HepG2 (cell line): ENCODE measurements around the gene CFAP119. TPM values are rescaled to one million over a fixed set of nuclear protein-coding genes. Genes with fewer than 3 reads are reported as not detected.

Experiments
- IRX3 ChIP-seq: sonication (generic); formaldehyde crosslinking; IDR thresholded peaks from 2 replicates; pipeline ENCODE4 v1.8.1; 2023; ENCODE audit warnings: mild to moderate bottlenecking, low read depth, missing genetic modification reagents, borderline replicate concordance
- KAT8 ChIP-seq: IDR thresholded peaks from 2 replicates; pipeline ENCODE4 v1.6.1; 2016; ENCODE audit warnings: missing genetic modification reagents, missing compliant biosample characterization
- KLF16 ChIP-seq, 2 experiments: sonication (generic) in 1 of 2; formaldehyde crosslinking in 1 of 2; IDR thresholded peaks; 2 replicates each; pipeline versions ENCODE4 v1.6.1 to v1.8.0; 2016 to 2023; ENCODE audit warnings: missing genetic modification reagents in 2 of 2, missing compliant biosample characterization in 1 of 2
- KLF9 ChIP-seq: IDR thresholded peaks from 2 replicates; pipeline ENCODE4 v1.6.1; 2016; ENCODE audit warnings: low read depth
- MAZ ChIP-seq, 2 experiments: sonication (generic) in 1 of 2; formaldehyde crosslinking in 1 of 2; IDR thresholded peaks; 2 replicates each; pipeline versions ENCODE4 v1.5.0 to v1.6.1; 2012 to 2020; ENCODE audit warnings: low read depth in 2 of 2, mild to moderate bottlenecking in 2 of 2, borderline replicate concordance in 1 of 2, improper control_type of control experiment in 1 of 2, low read length in 1 of 2, missing genetic modification reagents in 1 of 2, moderate library complexity in 1 of 2
- MTERF4 ChIP-seq: sonication (generic); formaldehyde crosslinking; IDR thresholded peaks from 2 replicates; pipeline ENCODE4 v1.8.0; 2023; ENCODE audit warnings: mild to moderate bottlenecking, missing genetic modification reagents
- NR2F1 ChIP-seq, 2 experiments: fragments of 450-650 bp in 1 of 2; formaldehyde crosslinking in 1 of 2; IDR thresholded peaks; 2 replicates each; pipeline versions ENCODE4 v1.5.0 to v1.6.1; 2016 to 2020; ENCODE audit warnings: mild to moderate bottlenecking in 1 of 2, missing compliant biosample characterization in 1 of 2, missing genetic modification reagents in 1 of 2, moderate library complexity in 1 of 2
- POLR2A ChIP-seq, 2 experiments: IDR thresholded peaks; 2 replicates each; pipeline ENCODE4 v1.6.1; 2011; ENCODE audit warnings: low read depth in 2 of 2, low read length in 2 of 2, mild to moderate bottlenecking in 1 of 2, moderate library complexity in 1 of 2; ENCODE audit not compliant: insufficient read depth in 1 of 2
- REST ChIP-seq, 2 experiments: IDR thresholded peaks; 2 replicates each; pipeline ENCODE4 v1.6.1; 2011 to 2012; ENCODE audit warnings: low read length in 2 of 2, borderline replicate concordance in 1 of 2, low read depth in 1 of 2, mild to moderate bottlenecking in 1 of 2, moderate library complexity in 1 of 2
- ZNF17 ChIP-seq: sonication (generic); formaldehyde crosslinking; IDR thresholded peaks from 2 replicates; pipeline ENCODE4 v1.5.0; 2020; ENCODE audit warnings: mild to moderate bottlenecking, missing genetic modification reagents
- polyA plus RNA-seq, 8 experiments: library from polyadenylated mRNA; depleted of rRNA in 3 of 8; stranded (reverse) in 7 of 8; unstranded in 1 of 8; fragments of >200 nt; fragmentation: Illumina TruSeq in 4 of 8; extraction: Trizol in 4 of 8; gene quantifications; 2 replicates each; pipeline versions ENCODE4 v1.2.1 to v1.2.3, GENCODE V29; 2011 to 2016; ENCODE audit warnings: low read depth in 4 of 8, missing spikeins in 1 of 8, mixed read lengths in 1 of 8; ENCODE audit not compliant: insufficient read depth in 1 of 8
- total RNA-seq, 5 experiments: library from RNA; depleted of rRNA; stranded (reverse); fragments of >200 nt; fragmentation: Illumina TruSeq; extraction: Trizol; gene quantifications; 2 replicates each; pipeline ENCODE4 v1.2.3, GENCODE V29; 2016; ENCODE audit warnings: low read depth in 1 of 5
- TF ChIP-seq, protein P1 (sequence below): sonication (generic); formaldehyde crosslinking; IDR thresholded peaks from 2 replicates; pipeline ENCODE4 v1.9.0; 2022; ENCODE audit warnings: missing genetic modification reagents, mild to moderate bottlenecking, borderline replicate concordance
- TF ChIP-seq, protein P2 (sequence below): IDR thresholded peaks from 2 replicates; pipeline ENCODE4 v1.6.1; 2016; ENCODE audit warnings: low read depth, control low read depth
- TF ChIP-seq, protein P3 (sequence below): sonication (generic); formaldehyde crosslinking; IDR thresholded peaks from 2 replicates; pipeline ENCODE4 v1.4.0; 2020; ENCODE audit warnings: missing genetic modification reagents

CFAP119 gene
- total and polyA plus RNA-seq, 2 of the 13 experiments (the other 11 are each of a cell fraction or from before 2014, with no cell fraction given), result 6.4 TPM

GRCh38 chr16:30786936-30787612, 25.2 kb upstream of the CFAP119 start, which contains the start of gene ZNF629 (continued):
- TF ChIP-seq MAZ (IDR thresholded peaks at IDR 0.05; ENCODE audit: borderline replicate concordance, low read depth, low read length) (peak; percentile 84), MAZ (CRISPR knock-in tag; IDR thresholded peaks at IDR 0.05; ENCODE audit: low read depth) (peak; percentile 88), KLF16 (CRISPR knock-in tag; IDR thresholded peaks at IDR 0.05) (peak in 1 of 2 experiments; percentile 95; a peak in 2 of 4 replicates), MTERF4 (CRISPR knock-in tag) (peak; percentile 57; the same call in 1 of the 2 replicates), KAT8 (CRISPR knock-in tag) (peak; percentile 95), POLR2A (IDR thresholded peaks at IDR 0.05; ENCODE audit: insufficient read depth in 1 of 2, low read depth in 2 of 2, low read length in 2 of 2) (peak; percentile 47 to 52), KLF9 (CRISPR knock-in tag) (0 out of 2 replicates have a peak, but pooled peaks have one; percentile 64), IRX3 (CRISPR knock-in tag) (peak; percentile 63), REST (IDR thresholded peaks at IDR 0.05; ENCODE audit: borderline replicate concordance in 1 of 2, low read depth in 1 of 2, low read length in 2 of 2) (peak in 1 of 2 experiments; percentile 81; a peak in 2 of 4 replicates), NR2F1 (CRISPR knock-in tag; IDR thresholded peaks at IDR 0.05) (0 out of 4 replicates have a peak, but pooled peaks of 1 of the 2 experiments have one; percentile 13), ZNF17 (CRISPR knock-in tag) (no peak)
- TF ChIP-seq, protein P1, sequence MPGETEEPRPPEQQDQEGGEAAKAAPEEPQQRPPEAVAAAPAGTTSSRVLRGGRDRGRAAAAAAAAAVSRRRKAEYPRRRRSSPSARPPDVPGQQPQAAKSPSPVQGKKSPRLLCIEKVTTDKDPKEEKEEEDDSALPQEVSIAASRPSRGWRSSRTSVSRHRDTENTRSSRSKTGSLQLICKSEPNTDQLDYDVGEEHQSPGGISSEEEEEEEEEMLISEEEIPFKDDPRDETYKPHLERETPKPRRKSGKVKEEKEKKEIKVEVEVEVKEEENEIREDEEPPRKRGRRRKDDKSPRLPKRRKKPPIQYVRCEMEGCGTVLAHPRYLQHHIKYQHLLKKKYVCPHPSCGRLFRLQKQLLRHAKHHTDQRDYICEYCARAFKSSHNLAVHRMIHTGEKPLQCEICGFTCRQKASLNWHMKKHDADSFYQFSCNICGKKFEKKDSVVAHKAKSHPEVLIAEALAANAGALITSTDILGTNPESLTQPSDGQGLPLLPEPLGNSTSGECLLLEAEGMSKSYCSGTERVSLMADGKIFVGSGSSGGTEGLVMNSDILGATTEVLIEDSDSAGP (CRISPR knock-in tag), result peak; percentile 90
- TF ChIP-seq, protein P2, sequence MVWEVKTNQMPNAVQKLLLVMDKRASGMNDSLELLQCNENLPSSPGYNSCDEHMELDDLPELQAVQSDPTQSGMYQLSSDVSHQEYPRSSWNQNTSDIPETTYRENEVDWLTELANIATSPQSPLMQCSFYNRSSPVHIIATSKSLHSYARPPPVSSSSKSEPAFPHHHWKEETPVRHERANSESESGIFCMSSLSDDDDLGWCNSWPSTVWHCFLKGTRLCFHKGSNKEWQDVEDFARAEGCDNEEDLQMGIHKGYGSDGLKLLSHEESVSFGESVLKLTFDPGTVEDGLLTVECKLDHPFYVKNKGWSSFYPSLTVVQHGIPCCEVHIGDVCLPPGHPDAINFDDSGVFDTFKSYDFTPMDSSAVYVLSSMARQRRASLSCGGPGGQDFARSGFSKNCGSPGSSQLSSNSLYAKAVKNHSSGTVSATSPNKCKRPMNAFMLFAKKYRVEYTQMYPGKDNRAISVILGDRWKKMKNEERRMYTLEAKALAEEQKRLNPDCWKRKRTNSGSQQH (CRISPR knock-in tag), result peak; percentile 83; the same call in 1 of the 2 replicates
- TF ChIP-seq, protein P3, sequence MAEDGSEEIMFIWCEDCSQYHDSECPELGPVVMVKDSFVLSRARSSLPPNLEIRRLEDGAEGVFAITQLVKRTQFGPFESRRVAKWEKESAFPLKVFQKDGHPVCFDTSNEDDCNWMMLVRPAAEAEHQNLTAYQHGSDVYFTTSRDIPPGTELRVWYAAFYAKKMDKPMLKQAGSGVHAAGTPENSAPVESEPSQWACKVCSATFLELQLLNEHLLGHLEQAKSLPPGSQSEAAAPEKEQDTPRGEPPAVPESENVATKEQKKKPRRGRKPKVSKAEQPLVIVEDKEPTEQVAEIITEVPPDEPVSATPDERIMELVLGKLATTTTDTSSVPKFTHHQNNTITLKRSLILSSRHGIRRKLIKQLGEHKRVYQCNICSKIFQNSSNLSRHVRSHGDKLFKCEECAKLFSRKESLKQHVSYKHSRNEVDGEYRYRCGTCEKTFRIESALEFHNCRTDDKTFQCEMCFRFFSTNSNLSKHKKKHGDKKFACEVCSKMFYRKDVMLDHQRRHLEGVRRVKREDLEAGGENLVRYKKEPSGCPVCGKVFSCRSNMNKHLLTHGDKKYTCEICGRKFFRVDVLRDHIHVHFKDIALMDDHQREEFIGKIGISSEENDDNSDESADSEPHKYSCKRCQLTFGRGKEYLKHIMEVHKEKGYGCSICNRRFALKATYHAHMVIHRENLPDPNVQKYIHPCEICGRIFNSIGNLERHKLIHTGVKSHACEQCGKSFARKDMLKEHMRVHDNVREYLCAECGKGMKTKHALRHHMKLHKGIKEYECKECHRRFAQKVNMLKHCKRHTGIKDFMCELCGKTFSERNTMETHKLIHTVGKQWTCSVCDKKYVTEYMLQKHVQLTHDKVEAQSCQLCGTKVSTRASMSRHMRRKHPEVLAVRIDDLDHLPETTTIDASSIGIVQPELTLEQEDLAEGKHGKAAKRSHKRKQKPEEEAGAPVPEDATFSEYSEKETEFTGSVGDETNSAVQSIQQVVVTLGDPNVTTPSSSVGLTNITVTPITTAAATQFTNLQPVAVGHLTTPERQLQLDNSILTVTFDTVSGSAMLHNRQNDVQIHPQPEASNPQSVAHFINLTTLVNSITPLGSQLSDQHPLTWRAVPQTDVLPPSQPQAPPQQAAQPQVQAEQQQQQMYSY, result peak; percentile 71; the same call in 1 of the 2 replicates
